Osteocyte (in vitro differentiated cells): Measurements from ENCODE around the gene ATP5ME. TPM values are rescaled to one million over a fixed set of nuclear protein-coding genes. Genes with fewer than 3 reads are reported as not detected.

Source experiments
- DNase-seq: peaks from one replicate; pipeline ENCODE4 v3.0.0; 2021; ENCODE audit warnings: mixed read lengths; ENCODE audit not compliant: unreplicated experiment; ENCODE audit errors: extremely low spot score
- H3K27ac Mint-ChIP-seq: one replicate; pipeline ENCODE4 v1.8.0; 2021; ENCODE audit warnings: mild to moderate bottlenecking, mixed read lengths; ENCODE audit not compliant: unreplicated experiment
- H3K27me3 Mint-ChIP-seq: one replicate; pipeline ENCODE4 v1.8.0; 2021; ENCODE audit warnings: mixed read lengths; ENCODE audit not compliant: unreplicated experiment
- H3K36me3 Mint-ChIP-seq: one replicate; pipeline ENCODE4 v1.8.0; 2021; ENCODE audit warnings: mixed read lengths; ENCODE audit not compliant: unreplicated experiment
- H3K4me1 Mint-ChIP-seq: one replicate; pipeline ENCODE4 v1.8.0; 2021; ENCODE audit warnings: mixed read lengths; ENCODE audit not compliant: unreplicated experiment
- H3K4me3 Mint-ChIP-seq: one replicate; pipeline ENCODE4 v1.8.0; 2021; ENCODE audit warnings: mild to moderate bottlenecking, moderate library complexity, mixed read lengths; ENCODE audit not compliant: unreplicated experiment
- H3K9me3 Mint-ChIP-seq: one replicate; pipeline ENCODE4 v1.8.0; 2021; ENCODE audit warnings: mixed read lengths; ENCODE audit not compliant: unreplicated experiment
- CTCF ChIP-seq: fragments of 200-600 bp; sonication (generic); IDR thresholded peaks from 2 replicates; pipeline ENCODE4 v1.5.0; 2021; ENCODE audit warnings: antibody characterized with exemption, mild to moderate bottlenecking, moderate library complexity
- long read RNA-seq: library from polyadenylated mRNA; unstranded; transcript quantifications from one replicate; pipeline ENCODE4 v2.0.0, GENCODE V29; 2021
- total RNA-seq: library from RNA; stranded (reverse); gene quantifications from 2 replicates; pipeline ENCODE4 v1.2.1, GENCODE V29; 2021

ATP5ME gene
- 261 and 271 TPM in 2 replicates for total RNA-seq
- long read RNA-seq, transcript ATP5ME-201 (4 exons, 365 nt), result major isoform, 65 of 67 reads
- long read RNA-seq, partial matches to known transcripts, result 1 of 67 reads
- long read RNA-seq, other reads (novel, unspliced or antisense), result 0 of 67 reads

- no peaks in the 10 kb centered on the region for H3K27me3 Mint-ChIP-seq
- H3K4me3 Mint-ChIP-seq, result peak within 1 kb of the TSS; percentile 79
These were observed at the start of gene ATP5ME, which contains the start of gene MYL5 for GRCh38 chr4:674172-675035. Gene ATP5ME (minus strand): TSS chr4:674276. CDS start chr4:674247, 29 bp downstream. Gene MYL5 (plus strand): TSS chr4:674542. CDS start chr4:678027, 3,485 bp downstream.

GRCh38 chr4:722851-723360 is 48.8 kb upstream of the ATP5ME start:
- H3K4me1 Mint-ChIP-seq, result peaks cover 50% of the 10 kb centered on the region
- DNase-seq, result no peak
- H3K4me3 Mint-ChIP-seq, result no peak overlapping the region
- H3K27me3 Mint-ChIP-seq, result no peaks in the 10 kb centered on the region
- no peaks in the 10 kb centered on the region for H3K9me3 Mint-ChIP-seq
- peaks cover 11% of the 10 kb centered on the region for H3K36me3 Mint-ChIP-seq
- no peak for TF ChIP-seq CTCF
- H3K27ac Mint-ChIP-seq, result peak overlapping the region; percentile 45

More at GRCh38 chr4:674172-675035, at the start of gene ATP5ME, which contains the start of gene MYL5:
- DNase-seq, result peak; percentile 99
- Mint-ChIP-seq H3K4me1 (peaks cover 11% of the 10 kb centered on the region), H3K9me3 (no peaks in the 10 kb centered on the region), H3K27ac (peak within 1 kb of the TSS; percentile 50), H3K36me3 (peaks cover 8% of the 10 kb centered on the region)
- TF ChIP-seq CTCF, result peak; percentile 97

GRCh38 chr4:722169-722725 is 48.2 kb upstream of the ATP5ME start:
- peak overlapping the region; percentile 90 for H3K27ac Mint-ChIP-seq
- H3K4me1 Mint-ChIP-seq, result peaks cover 50% of the 10 kb centered on the region
- no peak overlapping the region for H3K4me3 Mint-ChIP-seq
- no peak for DNase-seq
- H3K36me3 Mint-ChIP-seq, result peaks cover 11% of the 10 kb centered on the region
- H3K27me3 Mint-ChIP-seq, result no peaks in the 10 kb centered on the region
- no peaks in the 10 kb centered on the region for H3K9me3 Mint-ChIP-seq
- TF ChIP-seq CTCF, result no peak

- peaks cover 8% of the 10 kb centered on the region for H3K36me3 Mint-ChIP-seq
- no peaks in the 10 kb centered on the region for H3K27me3 Mint-ChIP-seq
- H3K4me1 Mint-ChIP-seq, result peaks cover 46% of the 10 kb centered on the region
- TF ChIP-seq CTCF, result no peak
- H3K9me3 Mint-ChIP-seq, result no peaks in the 10 kb centered on the region
- DNase-seq, result peak; percentile 91
- peak overlapping the region; percentile 90 for H3K27ac Mint-ChIP-seq
- H3K4me3 Mint-ChIP-seq, result peak overlapping the region; percentile 54
These were observed 47.4 kb upstream of the ATP5ME start for GRCh38 chr4:721261-722168.
